ENCODE results near the gene GPR152.

GPR152 gene

GRCh38 chr11:67464411-67465188 lies 12.1 kb upstream of the GPR152 start:
- no peak for DNase-seq (ENCODE audit: low read depth)

DNA sequence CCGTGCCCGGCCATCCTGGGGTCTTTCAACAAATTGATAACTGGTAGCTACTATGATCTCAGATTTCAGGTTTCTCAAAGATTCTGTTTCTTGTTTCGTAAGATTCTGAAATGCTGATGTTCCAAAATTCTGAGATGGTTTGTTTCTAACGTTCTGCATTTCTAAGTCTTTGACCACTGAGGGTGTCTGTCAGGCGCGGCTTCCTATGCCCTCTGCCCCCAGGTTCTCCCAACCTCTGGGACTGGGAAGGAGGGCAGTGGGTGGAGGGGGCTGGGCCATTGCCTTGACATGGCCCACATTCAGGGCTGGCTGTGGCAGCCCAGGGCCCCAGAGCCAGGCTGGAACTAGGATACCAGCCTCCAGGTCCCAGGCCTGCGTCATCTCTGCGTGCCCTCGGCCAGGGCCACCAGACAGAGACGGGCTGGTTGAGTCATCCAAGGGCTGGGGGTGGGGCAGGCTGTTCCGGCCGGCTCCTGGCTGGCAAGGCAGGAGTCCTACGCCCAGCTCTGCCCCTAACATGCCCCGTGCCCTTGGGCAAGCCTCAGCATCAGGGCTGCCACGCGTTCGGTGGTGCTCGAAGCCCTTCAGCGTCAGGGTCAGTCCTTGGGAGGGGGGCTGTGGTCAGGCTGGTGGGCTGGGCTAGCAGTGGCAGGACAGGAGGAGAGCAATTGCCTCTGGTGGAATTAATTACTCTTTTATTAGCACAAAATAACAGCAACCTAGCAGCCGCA lies 11.3 kb upstream of the GPR152 start:
- no peak for DNase-seq (ENCODE audit: low read depth)

- no peak for DNase-seq (ENCODE audit: low read depth)
Measured at GRCh38 chr11:67463186-67463585, 10.7 kb upstream of the GPR152 start.

GRCh38 chr11:67458266-67458665 lies 5.7 kb upstream of the GPR152 start:
- no peak for DNase-seq (ENCODE audit: low read depth)

DNA sequence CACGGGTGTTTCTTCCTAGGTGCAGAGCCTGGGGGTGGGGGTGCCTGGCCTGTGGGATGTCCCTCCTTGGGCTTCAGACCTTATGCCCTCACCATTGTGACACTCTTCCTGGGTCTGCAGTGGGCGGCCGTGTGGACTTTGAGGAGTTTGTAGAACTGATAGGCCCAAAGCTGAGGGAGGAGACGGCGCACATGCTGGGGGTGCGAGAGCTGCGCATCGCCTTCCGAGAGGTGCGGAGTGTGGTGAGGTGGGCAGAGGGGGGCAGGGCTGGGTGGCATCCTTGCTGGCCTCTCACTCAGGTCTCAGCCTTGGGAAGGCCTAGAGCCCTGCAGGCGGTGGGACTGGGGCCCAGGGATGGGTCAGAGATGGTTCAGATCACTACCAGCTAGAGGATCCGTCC lies 4.9 kb upstream of the GPR152 start:
- DNase-seq (ENCODE audit: low read depth) = no peak

DNA sequence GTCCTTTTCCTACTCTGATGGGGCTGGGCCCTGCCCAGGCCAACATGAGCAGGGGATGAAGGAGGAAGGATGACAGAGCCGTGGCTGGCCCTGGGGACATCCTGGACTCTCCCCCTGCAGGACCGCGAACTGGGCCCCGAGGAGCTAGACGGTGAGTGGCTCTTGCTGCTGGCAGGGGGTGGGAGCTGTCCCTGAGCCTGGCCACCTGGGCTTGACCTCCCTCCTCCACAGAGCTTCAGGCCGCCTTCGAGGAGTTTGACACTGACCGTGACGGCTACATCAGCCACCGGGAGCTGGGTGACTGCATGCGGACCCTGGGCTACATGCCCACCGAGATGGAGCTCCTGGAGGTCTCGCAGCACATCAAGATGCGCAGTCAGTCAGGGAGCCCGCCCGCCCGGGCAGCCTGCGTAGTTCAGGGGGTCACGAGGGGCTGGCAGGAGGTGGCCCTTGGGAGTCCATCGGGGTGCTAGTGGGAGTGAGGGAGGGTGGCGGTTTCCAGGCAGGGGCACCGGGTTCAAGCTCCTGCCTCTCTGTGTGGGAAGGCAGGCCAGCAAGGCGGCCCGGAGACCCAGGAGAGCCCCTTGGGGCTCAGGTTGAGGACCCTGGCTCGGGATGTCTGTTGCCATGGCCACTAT lies 3.7 kb upstream of the GPR152 start:
- DNase-seq (ENCODE audit: low read depth) = no peak

GRCh38 chr11:67455054-67455453 lies 2.5 kb upstream of the GPR152 start, which contains the start of gene CABP4:
Gene CABP4, plus strand, starts transcription at chr11:67455354. Its CDS starts 70 bp downstream, at chr11:67455424.
- no peak for DNase-seq (ENCODE audit: low read depth)

DNA sequence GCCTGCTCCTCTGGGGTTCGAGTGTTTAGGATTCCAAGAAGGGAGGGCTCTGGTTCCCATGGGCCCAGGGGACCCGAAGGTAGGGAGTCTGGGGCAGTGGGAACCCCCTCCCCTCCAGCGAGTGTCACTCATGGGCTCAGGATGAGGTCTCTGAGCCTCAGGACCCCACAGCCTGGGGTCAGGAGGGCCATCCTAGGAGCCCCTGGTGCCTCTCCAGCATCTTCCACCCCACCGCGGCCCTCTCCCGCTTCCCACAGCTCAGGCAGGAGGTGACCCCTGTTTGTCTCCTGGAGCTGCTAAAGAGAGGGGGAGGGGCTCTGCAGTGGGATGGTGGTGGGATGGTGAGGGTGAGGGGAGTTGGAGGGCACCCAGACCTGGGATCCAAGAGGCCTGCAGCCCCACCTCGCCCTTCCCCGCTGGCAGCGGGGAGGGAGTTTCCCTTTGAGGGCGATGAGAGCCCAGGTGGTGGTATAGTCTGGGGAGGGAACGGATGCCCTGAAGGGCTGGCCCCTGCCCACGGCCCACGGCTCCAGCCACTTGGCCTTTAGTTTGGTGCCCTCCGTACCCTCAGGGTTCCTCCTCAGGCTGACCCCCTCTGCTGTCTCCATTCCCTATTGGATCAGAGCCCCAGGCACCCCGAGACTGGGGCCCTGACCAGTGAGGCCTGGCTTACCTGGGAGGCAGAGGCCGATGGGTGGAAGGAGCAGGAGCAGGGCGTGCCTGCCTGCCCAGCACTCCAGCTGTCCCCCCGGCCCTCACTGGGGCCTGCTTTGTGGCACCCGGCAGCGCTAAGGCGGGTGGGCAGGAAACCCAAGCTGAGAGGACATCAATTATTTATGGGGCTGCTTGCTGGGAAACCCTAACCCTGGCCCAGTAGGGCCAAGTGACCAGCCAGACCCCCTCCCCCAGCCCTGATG lies 1.5 kb upstream of the GPR152 start:
- DNase-seq (ENCODE audit: low read depth) = no peak

DNA sequence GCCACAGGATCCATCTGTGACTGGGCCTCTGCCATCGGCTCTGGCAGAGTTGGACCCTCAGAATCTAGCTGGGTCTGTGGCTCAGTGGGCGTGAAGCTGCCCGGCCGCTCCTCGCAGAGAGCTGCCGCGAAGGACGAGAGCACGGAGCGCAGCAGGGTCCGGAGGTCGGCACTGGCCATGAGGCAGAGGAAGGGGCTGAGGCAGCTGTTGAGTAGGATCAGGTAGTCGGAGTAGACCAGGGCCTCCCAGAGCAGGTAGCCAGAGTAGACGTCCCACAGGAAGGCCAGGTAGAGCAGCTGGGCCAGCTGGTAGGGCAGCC lies 912 bp downstream of the GPR152 start:
- no peak for DNase-seq (ENCODE audit: low read depth)

- DNase-seq (ENCODE audit: low read depth) = no peak
Measured at GRCh38 chr11:67450796-67451657, 1.5 kb downstream of the GPR152 start.

- DNase-seq (ENCODE audit: low read depth) = no peak
Measured at GRCh38 chr11:67449116-67449844, 3.2 kb downstream of the GPR152 start.

DNA sequence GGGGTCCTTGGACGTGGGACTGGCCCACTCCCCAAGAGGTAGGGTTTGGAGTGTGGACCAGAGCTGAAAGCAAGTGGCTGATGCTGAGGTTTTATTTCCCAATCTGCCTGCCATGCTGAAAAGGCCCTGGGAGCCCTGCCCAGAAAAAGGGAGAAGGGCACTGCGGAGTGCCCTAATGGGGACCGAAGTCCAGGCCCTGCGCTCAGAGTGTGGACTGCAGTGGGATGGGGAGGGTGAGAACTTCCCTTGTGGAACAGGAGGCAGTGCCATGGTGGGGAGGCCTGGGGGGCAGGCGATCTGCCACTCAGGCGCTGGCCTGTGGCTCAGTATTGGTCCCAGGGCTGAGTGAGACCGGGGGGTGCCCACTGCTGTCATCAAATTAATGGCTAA lies 4.3 kb downstream of the GPR152 start:
- DNase-seq (ENCODE audit: low read depth) = no peak

DNA sequence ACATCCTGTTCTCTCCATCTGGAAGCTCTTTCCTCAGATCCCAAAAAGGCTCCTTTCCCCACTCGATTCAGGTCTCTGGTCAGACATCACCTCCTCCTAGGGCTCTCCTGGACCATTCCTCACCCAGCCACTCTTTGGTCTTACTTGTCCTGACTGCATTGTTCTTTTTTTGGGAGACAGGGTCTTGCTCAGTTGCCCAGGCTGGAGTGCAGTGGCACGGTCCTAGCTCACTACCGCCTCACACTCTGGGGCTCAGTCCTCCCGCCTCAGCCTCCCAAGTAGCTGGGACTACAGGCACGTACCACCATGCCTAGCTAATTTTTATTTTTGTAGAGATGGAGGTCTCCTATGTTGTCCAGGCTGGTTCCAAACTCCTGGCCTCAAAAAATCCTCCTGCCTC lies 7.0 kb downstream of the GPR152 start:
- no peak for DNase-seq (ENCODE audit: low read depth)

DNA sequence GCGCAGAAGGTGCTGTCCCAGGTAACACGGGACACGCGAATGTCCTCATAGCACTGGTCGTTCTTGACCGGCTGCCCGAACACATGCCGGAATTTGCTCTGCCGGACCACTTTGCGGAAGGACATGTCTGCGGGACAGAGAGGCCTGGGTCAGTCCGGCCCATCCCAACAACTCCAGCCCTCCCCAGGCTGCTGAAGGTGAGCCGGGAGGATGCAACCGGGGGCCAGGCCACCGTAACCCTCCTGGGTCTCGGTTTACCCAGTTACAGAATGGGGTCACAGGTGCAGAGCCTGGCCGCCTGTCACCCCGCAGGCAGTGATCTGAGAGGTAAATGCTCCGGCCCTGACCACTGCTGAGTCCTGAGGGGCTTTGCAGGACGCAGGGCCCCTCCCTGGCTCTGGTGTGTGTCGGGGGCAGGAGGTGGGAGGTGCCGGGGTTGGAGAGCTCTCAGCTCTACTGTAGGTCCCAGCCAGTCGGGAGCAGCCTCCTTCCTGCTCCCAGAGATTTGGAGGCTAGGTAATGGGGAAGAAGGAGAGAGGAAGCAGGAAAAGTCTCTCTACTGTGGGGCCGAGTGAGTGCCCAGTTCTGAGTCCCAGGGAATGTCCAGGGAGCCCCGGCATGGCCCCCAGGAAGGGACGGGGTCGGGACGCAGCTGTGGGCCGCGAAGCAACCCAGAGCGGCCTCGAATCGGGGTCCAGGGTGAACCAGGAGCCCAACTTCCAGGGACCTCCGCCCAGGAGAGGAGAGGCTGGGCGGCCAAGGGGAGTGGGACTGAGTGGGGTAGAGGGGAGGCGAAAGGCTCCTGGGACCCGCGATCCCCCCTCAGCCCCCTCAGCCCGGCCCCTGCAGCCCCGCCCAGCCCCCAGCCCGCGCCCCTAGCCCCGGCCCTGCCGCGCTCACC lies 9.8 kb downstream of the GPR152 start:
- no peak for DNase-seq (ENCODE audit: low read depth)

DNA sequence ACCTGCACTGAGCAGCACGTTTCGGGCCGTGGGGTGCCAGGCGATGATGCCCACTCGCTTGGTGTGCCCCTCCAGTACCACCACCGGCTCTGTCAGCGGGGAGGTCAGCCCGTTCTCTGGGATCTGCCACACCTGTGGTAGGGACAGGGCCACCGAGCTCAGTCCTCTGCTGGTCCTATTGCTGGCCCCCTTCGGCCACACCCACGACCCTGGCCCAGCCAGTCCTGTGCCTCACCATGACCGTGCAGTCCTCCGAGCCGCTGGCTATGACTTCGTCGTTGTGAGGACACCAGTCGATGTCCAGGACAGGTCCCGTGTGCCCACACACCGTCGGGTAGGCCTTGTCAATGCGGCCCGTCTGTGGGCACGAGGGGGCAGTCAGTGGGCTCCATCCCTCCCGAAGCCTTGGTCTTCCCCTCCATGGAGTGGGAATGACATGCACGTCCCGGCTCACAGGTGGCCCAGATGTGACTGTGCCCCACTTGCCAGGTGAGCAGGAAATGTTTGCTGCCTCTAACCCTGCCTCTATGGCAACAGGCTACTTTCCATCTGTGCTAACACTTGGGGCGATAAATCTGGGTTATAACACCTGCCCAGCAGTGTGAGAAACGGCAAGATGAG lies 10.7 kb downstream of the GPR152 start:
- DNase-seq (ENCODE audit: low read depth) = no peak

DNA sequence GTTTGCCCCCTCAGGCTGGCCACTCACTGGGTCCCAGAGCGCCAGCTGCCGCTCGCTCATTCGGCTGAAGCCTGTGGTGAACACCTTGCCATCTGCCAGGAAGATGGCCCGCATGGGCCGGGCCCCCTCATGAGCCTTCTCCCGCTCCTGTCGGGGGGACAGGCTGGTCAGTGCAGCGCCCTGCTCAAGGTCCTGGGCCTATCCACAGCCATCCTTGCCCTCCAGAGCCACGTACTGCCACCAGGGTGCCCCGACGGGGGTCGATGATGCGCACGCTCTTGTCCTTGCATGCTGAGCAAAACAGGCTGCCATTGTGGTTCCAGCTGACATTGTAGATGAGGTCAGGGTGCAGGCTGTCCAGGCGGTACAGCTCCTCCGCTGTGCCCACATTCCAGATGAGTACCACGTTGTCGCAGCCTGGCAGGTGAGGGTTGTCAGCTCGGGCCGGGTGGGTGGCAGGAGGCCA lies 11.4 kb downstream of the GPR152 start:
- no peak for DNase-seq (ENCODE audit: low read depth)

DNA sequence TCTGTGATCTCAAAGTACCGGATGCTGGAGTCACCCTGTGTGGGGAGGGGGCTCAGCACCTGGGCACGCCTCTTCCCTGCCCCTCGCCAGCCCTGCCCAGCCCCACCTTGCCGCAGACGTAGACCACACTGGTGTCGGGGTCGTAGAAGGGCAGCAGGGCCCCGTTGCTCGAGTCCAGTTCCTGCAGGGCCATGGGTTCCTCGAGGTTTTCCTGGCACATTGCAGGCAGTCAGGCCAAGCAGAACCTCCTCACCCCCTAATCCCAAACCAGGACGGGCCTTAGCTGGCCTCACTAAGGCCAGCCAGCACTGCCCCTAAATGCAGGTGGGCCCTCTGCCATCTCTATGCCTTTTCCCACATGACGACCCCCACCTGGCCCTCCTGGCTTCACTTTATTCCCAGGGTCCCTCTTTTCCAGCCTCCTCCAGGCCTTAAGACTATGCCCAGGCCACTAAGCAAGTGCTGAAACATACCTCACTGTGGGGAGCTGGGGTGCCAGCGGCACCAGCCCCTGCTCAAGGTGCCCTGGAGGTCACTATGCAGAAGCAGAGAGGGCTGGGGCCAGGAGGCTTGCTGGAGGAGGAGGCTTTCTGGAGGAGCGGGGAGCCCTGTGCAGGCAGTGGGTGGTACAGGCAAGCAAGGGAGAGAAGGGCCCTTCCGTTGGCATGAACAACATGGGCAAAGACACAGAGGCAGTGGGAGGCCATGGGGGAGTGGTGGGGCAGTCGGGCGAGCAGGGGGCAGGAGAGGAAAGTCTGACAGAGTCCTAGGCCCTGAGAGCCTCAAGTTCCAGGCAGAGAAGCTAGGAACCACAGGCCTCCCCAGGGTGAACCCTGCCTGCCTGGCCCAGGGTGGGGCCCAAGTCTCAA lies 12.1 kb downstream of the GPR152 start:
- DNase-seq (ENCODE audit: low read depth) = no peak

Measured in HS-5 (cell line).